Renal cortex interstitium (tissue), 11 donors: ENCODE data around the gene GFRA1. TPM values are rescaled to one million over a fixed set of nuclear protein-coding genes. Genes with fewer than 3 reads are reported as not detected.

Experiments
- DNase-seq, 11 donors: peaks; one replicate each; pipeline ENCODE4 v3.0.0-alpha.2; 2013; ENCODE audit warnings: low read depth in 9 of 11, low spot score in 4 of 11; ENCODE audit errors: extremely low read depth in 1 of 11
- polyA plus RNA-seq, 3 donors: library from polyadenylated mRNA; unstranded; fragments of 120-200 nt; gene quantifications; one replicate each; pipeline ENCODE4 v1.2.1, GENCODE V29; 2013; ENCODE audit not compliant: insufficient read length in 3 of 3

Gene GFRA1
- polyA plus RNA-seq, 3 donors, result 27.1 to 30.2 (median 29.2) TPM

- no peak for DNase-seq
Observed at GRCh38 chr10:116147147-116147905, 125.7 kb downstream of the GFRA1 start.

GRCh38 chr10:116146372-116147140 is 126.5 kb downstream of the GFRA1 start:
- no peak for DNase-seq

- no peak for DNase-seq
Observed at GRCh38 chr10:116143673-116144222, 129.3 kb downstream of the GFRA1 start.

- no peak for DNase-seq
Observed at GRCh38 chr10:116141855-116142254, 131.2 kb downstream of the GFRA1 start.

GRCh38 chr10:116141246-116141645 is 131.8 kb downstream of the GFRA1 start:
- no peak for DNase-seq

- no peak for DNase-seq
Observed at GRCh38 chr10:116139886-116140285, 133.1 kb downstream of the GFRA1 start.

GRCh38 chr10:116138897-116139296 is 134.1 kb downstream of the GFRA1 start:
- DNase-seq, result no peak

GRCh38 chr10:116136261-116136660 is 136.7 kb downstream of the GFRA1 start:
- no peak for DNase-seq

GRCh38 chr10:116134322-116134721 is 138.7 kb downstream of the GFRA1 start:
- DNase-seq, result no peak

GRCh38 chr10:116133634-116134033 is 139.4 kb downstream of the GFRA1 start:
- no peak for DNase-seq

GRCh38 chr10:116132780-116133399 is 140.1 kb downstream of the GFRA1 start:
- DNase-seq, result no peak

GRCh38 chr10:116130006-116130405 is 143.0 kb downstream of the GFRA1 start:
- DNase-seq, result no peak

GRCh38 chr10:116126954-116127695 is 145.9 kb downstream of the GFRA1 start:
- DNase-seq, result no peak

GRCh38 chr10:116126239-116126638 is 146.8 kb downstream of the GFRA1 start:
- no peak for DNase-seq

- no peak for DNase-seq
Observed at GRCh38 chr10:116125180-116125579, 147.8 kb downstream of the GFRA1 start.

- no peak for DNase-seq
Observed at GRCh38 chr10:116124777-116125176, 148.2 kb downstream of the GFRA1 start.

- DNase-seq, result no peak
Observed at GRCh38 chr10:116122664-116123063, 150.3 kb downstream of the GFRA1 start.

- DNase-seq, result no peak
Observed at GRCh38 chr10:116121640-116122525, 151.1 kb downstream of the GFRA1 start.
